Testis (tissue), 3 donors: Measurements from ENCODE around the gene MAP2K2. TPM values are rescaled to one million over a fixed set of nuclear protein-coding genes. Genes with fewer than 3 reads are reported as not detected.

ENCODE experiments used
- DNase-seq: peaks from one replicate; pipeline ENCODE4 v3.0.0-alpha.2; 2019
- H3K27ac ChIP-seq, 2 donors: fragments of 200-600 bp; sonication (generic); one replicate each; pipeline ENCODE4 v1.5.1; 2019
- H3K27me3 ChIP-seq: fragments of 200-600 bp; sonication (generic); one replicate; pipeline ENCODE4 v1.5.1; 2019
- H3K36me3 ChIP-seq: fragments of 200-600 bp; sonication (generic); one replicate; pipeline ENCODE4 v1.5.1; 2017; ENCODE audit warnings: low read depth; ENCODE audit errors: missing control alignments
- H3K4me1 ChIP-seq: fragments of 200-600 bp; sonication (generic); one replicate; pipeline ENCODE4 v1.5.1; 2019
- H3K4me3 ChIP-seq, 2 donors: fragments of 200-600 bp; sonication (generic); one replicate each; pipeline ENCODE4 v1.5.1; 2017 to 2019
- H3K9me3 ChIP-seq: fragments of 200-600 bp; sonication (generic); one replicate; pipeline ENCODE4 v1.5.1; 2017
- CTCF ChIP-seq, 3 experiments: fragments of 450-650 bp in 2 of 3; fragments of 200-600 bp in 1 of 3; sonication (generic) in 1 of 3; IDR thresholded peaks; one replicate each; pipeline ENCODE4 v1.5.1; 2016 to 2019; ENCODE audit warnings: antibody characterized with exemption in 3 of 3, mild to moderate bottlenecking in 2 of 3, moderate library complexity in 1 of 3
- POLR2A ChIP-seq: fragments of 450-650 bp; IDR thresholded peaks from one replicate; pipeline ENCODE4 v1.6.1; 2017; ENCODE audit warnings: antibody characterized with exemption, mild to moderate bottlenecking, moderate library complexity
- whole genome bisulfite sequencing, 2 donors: methylation state at CpG; one replicate each; pipeline ENCODE4 v1.1.5; 2018; 5-methylcytosine and 5-hydroxymethylcytosine counted together
- intact Hi-C: fragments of 100-400 bp; cut with DNase I; formaldehyde crosslinking; loops from one replicate; pipeline ENCODE4 v1.15.1; 2023; ENCODE audit warnings: low total_unique reads
- polyA plus RNA-seq: library from polyadenylated mRNA; stranded (reverse); fragments of 350-450 nt; fragmentation: Illumina TruSeq; extraction: RNeasy Lipid Tissue Mini Kit (QIAGEN cat#74804); gene quantifications from one replicate; pipeline ENCODE4 v1.2.3, GENCODE V29; 2014; ENCODE audit warnings: low read depth, low replicate concordance; ENCODE audit not compliant: insufficient read depth
- total RNA-seq, 2 donors: library from RNA; depleted of rRNA; stranded (reverse); fragments of >200 nt; gene quantifications; one replicate each; pipeline ENCODE4 v1.2.3, GENCODE V29; 2016

Gene MAP2K2
- total and polyA plus RNA-seq, 3 donors from 2014 or later: 181 to 241 (median 225) TPM

GRCh38 chr19:4109626-4109945, 14.3 kb downstream of the MAP2K2 start:
- TF ChIP-seq CTCF (IDR thresholded peaks at IDR 0.05): no peak
- TF ChIP-seq POLR2A: no peak

GRCh38 chr19:4108767-4109625, 14.9 kb downstream of the MAP2K2 start:
- Histone ChIP-seq H3K27ac (no peak overlapping the region), H3K4me1 (peaks cover 5% of the 10 kb centered on the region), H3K9me3 (no peaks in the 10 kb centered on the region), H3K27me3 (no peaks in the 10 kb centered on the region), H3K36me3 (no peaks in the 10 kb centered on the region), H3K4me3 (no peak overlapping the region)
- no peak for DNase-seq
- intact Hi-C loops: no loop called here
- 87 to 90% methylated on average over 35 of the region's 35 CpGs for WGBS, 2 donors
- TF ChIP-seq CTCF (IDR thresholded peaks at IDR 0.05): no peak
- no peak for TF ChIP-seq POLR2A

More at GRCh38 chr19:4109626-4109945, 14.3 kb downstream of the MAP2K2 start:
- Histone ChIP-seq H3K27me3 (no peaks in the 10 kb centered on the region), H3K9me3 (no peaks in the 10 kb centered on the region), H3K4me3 (no peak overlapping the region), H3K27ac (no peak overlapping the region), H3K36me3 (no peaks in the 10 kb centered on the region), H3K4me1 (peaks cover 5% of the 10 kb centered on the region)
- no peak for DNase-seq
- WGBS, 2 donors: 89 to 94% methylated on average over 6 of the region's 6 CpGs
- intact Hi-C loops: no loop called here

- intact Hi-C loops: no loop called here
- Histone ChIP-seq H3K27ac (no peak overlapping the region), H3K27me3 (no peaks in the 10 kb centered on the region), H3K4me1 (no peaks in the 10 kb centered on the region), H3K36me3 (no peaks in the 10 kb centered on the region), H3K9me3 (no peaks in the 10 kb centered on the region), H3K4me3 (no peak overlapping the region)
- no peak for DNase-seq
- 93 to 100% methylated on average over 1 to 9 of the region's 9 CpGs for WGBS, 2 donors
- TF ChIP-seq POLR2A: no peak
- no peak for TF ChIP-seq CTCF (IDR thresholded peaks at IDR 0.05)
Observed at GRCh38 chr19:4103080-4103433, 20.9 kb downstream of the MAP2K2 start.

- H3K27me3 ChIP-seq: no peaks in the 10 kb centered on the region
- no peaks in the 10 kb centered on the region for H3K9me3 ChIP-seq
- no peak for DNase-seq
- intact Hi-C loops: no loop called here
- H3K4me3 ChIP-seq: no peak overlapping the region
- peaks cover 2% of the 10 kb centered on the region for H3K4me1 ChIP-seq
- WGBS, 2 donors: 90 to 100% methylated on average over 16 to 39 of the region's 53 CpGs
- TF ChIP-seq POLR2A (no peak), CTCF (IDR thresholded peaks at IDR 0.05) (no peak)
- no peaks in the 10 kb centered on the region for H3K36me3 ChIP-seq
- no peak overlapping the region for H3K27ac ChIP-seq
Observed at GRCh38 chr19:4102339-4103079, 21.4 kb downstream of the MAP2K2 start.
